SK-MEL-5 (cell line): ENCODE results near the gene CNPY3. TPM values are rescaled to one million over a fixed set of nuclear protein-coding genes. Genes with fewer than 3 reads are reported as not detected.

Experiments
- DNase-seq: peaks from one replicate; pipeline ENCODE4 v3.0.0-alpha.2; 2016; ENCODE audit warnings: low read depth, low spot score
- in situ Hi-C: cut with HindIII; loops from 2 replicates; pipeline ENCODE4 v1.10.0; 2016; ENCODE audit warnings: low sequenced_read_pairs, high pct_unique_total_duplicates, low pct_unique_long_range_greater_than_20kb
- total RNA-seq: library from RNA; depleted of rRNA; stranded (reverse); fragments of >200 nt; shearing (Covaris generic); gene quantifications from 2 replicates; pipeline ENCODE4 v1.2.3, GENCODE V29; 2014

CNPY3 gene
- total RNA-seq, 1 experiment from 2014 or later = 38.6 TPM

GRCh38 chr6:42968783-42969182 is 39.5 kb downstream of the CNPY3 start:
- DNase-seq = no peak
- in situ Hi-C loops = no loop called here

- in situ Hi-C loops = no loop called here
- DNase-seq = no peak
These were observed 40.2 kb downstream of the CNPY3 start for GRCh38 chr6:42969431-42969830.

GRCh38 chr6:42969934-42970333 is 40.7 kb downstream of the CNPY3 start:
- in situ Hi-C loops = no loop called here
- DNase-seq = no peak

GRCh38 chr6:42970871-42971612 is 41.8 kb downstream of the CNPY3 start:
- in situ Hi-C loops = no loop called here
- no peak for DNase-seq

GRCh38 chr6:42971746-42972327 is 42.6 kb downstream of the CNPY3 start:
- in situ Hi-C loops = no loop called here
- no peak for DNase-seq

- no peak for DNase-seq
- in situ Hi-C loops = no loop called here
These were observed 44.6 kb downstream of the CNPY3 start for GRCh38 chr6:42973926-42974325.

GRCh38 chr6:42974919-42975505 is 45.7 kb downstream of the CNPY3 start:
- in situ Hi-C loops = no loop called here
- DNase-seq = no peak

- in situ Hi-C loops = no loop called here
- DNase-seq = no peak
These were observed 49.2 kb downstream of the CNPY3 start for GRCh38 chr6:42978487-42978838.

GRCh38 chr6:42978839-42979522 is 49.7 kb downstream of the CNPY3 start, which contains the start of gene PEX6:
Gene PEX6, minus strand, starts transcription at chr6:42979181. Its CDS starts 31 bp downstream, at chr6:42979150.
- in situ Hi-C loops = no loop called here
- peak; percentile 81 for DNase-seq

GRCh38 chr6:42979523-42980177 is 50.4 kb downstream of the CNPY3 start:
- DNase-seq = no peak
- in situ Hi-C loops = no loop called here

GRCh38 chr6:42981836-42982235 is 52.6 kb downstream of the CNPY3 start:
- in situ Hi-C loops = no loop called here
- no peak for DNase-seq

GRCh38 chr6:42984001-42984923 is 55.0 kb downstream of the CNPY3 start, which contains the start of gene PPP2R5D:
Gene PPP2R5D, plus strand, starts transcription at chr6:42984570. Its CDS starts 108 bp downstream, at chr6:42984678.
- in situ Hi-C loops = no loop called here
- peak; percentile 99 for DNase-seq

- no peak for DNase-seq
- in situ Hi-C loops = no loop called here
These were observed 55.7 kb downstream of the CNPY3 start for GRCh38 chr6:42984924-42985475.

- no peak for DNase-seq
- in situ Hi-C loops = no loop called here
These were observed 58.5 kb downstream of the CNPY3 start for GRCh38 chr6:42987533-42988451.

GRCh38 chr6:42988486-42989020 is 59.3 kb downstream of the CNPY3 start:
- peak; percentile 22 for DNase-seq
- in situ Hi-C loops = no loop called here
